ENCODE measurements around the gene PLAC8L1. TPM values are rescaled to one million over a fixed set of nuclear protein-coding genes. Genes with fewer than 3 reads are reported as not detected.

PLAC8L1 gene
- total RNA-seq, 1 donor from 2014 or later = not detected

DNA sequence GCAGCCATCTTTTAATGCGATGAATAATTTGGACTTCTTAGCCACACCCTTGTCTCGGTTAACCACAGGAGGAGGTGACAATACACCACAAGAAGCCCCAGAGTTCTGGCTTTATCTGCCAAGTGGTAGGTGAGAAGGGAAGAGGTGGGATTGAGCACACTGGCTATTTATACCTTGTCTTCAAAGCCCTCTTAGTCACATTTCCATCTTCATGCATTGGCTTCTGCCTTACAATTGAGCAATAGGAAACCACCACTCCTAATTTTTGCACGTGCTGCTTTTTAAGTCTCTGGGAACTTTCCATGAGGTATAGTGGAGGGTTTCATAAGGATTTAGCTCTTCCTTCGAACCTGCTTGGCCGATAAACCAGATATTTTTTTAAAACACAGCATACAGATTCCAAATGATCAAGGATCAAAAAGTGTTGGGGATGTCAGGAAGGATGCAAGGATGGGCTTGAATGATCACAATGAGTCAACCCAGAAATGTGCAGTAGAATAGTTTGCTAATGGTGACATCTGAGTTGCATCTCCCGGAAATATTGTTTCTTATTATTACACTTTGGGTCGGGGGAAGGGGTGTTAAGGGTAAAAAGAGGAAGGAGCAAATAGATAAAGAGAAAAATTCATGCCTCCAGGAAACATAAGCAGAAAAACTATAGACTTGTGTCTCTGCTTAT is 25.5 kb downstream of the PLAC8L1 start:
- DNase-seq (ENCODE audit: low read depth, low spot score) = no peak

DNA sequence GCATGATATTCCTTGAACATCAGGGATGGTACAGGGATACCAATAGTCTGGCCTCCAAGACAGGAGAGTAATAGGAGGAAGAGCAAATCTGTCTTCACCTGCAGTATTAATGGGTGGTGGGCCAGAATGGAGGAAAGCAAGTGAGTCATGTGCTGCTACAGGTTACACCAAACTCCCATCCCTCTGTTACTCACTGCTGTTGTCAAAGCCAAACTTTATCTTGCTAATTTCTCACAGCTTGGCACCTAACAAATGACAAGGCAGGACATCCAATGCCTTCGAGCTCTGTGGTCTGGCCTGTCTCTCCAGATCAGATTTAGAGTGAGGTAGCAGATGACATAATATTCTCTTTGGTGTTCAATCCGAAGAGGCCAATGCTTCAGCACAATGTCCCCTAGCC is 26.8 kb downstream of the PLAC8L1 start:
- DNase-seq (ENCODE audit: low read depth, low spot score) = no peak

DNA sequence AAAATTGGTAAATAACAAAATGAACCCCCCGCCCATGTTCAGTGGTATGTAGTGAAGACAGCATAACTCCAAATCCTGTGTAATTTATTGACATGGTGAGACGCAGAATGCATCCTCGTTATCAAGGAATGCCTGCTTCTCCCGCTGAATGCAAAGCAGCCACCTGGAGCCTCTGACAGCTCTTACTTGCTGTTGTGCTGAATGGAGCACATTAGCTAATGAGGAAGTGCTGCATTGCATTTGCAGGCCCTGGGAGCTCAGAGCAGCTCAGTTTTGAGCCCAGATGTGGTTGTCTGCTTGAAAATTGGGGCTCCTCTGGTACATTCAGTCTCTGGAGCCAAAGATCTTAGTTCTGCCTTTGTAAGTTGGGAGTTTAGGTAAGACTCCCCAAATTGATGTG is 28.9 kb downstream of the PLAC8L1 start:
- no peak for DNase-seq (ENCODE audit: low read depth, low spot score)

DNA sequence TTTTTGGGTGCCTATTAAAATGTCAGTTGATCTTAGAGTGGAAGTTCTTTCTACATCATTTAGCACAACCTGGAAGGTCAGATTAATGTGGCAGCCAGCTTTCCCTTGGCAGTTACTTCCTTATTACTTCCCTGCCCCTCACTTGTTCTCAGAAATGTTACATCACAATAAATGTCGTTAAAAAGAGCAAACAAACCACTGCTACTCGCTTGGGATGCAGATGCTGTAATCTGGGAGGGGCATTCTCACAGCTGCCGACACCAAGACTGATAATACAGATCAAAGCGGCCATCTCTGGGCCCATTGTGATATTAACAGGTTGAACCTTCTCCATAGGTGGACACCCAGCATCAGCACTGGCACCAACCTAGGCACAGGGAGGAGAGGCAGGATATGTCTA is 29.3 kb downstream of the PLAC8L1 start:
- no peak for DNase-seq (ENCODE audit: low read depth, low spot score)

DNA sequence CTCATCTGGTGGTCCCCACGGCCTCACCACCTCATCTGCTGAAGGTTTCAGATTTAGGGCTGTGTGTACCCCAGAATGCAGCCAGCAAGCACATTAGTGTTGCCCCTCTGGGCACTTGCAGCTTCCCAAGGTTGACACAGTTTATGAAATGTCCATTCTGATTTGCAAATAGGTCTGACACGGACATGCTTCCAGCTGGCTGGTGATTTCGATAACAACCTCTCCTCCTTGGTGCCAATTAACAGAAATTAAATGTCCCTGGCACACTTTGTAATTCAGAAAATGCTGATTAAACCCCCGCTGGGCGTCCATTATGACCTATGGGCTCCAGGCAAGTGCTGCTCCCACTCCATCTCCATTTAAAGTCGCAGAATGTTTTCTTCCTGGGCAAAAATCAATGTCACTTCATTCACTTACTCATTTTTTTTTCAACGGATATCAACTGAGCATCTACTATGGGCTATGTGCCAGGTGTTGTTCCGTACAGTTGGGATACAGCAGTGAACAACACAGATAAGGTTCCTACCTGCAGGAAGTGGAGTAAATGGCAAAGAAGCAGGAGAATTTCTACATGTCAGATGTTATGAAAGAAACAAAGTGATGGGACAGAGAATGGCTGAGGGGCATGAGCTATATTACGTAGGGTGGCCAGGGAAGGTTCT is 32.0 kb downstream of the PLAC8L1 start:
- no peak for DNase-seq (ENCODE audit: low read depth, low spot score)

DNA sequence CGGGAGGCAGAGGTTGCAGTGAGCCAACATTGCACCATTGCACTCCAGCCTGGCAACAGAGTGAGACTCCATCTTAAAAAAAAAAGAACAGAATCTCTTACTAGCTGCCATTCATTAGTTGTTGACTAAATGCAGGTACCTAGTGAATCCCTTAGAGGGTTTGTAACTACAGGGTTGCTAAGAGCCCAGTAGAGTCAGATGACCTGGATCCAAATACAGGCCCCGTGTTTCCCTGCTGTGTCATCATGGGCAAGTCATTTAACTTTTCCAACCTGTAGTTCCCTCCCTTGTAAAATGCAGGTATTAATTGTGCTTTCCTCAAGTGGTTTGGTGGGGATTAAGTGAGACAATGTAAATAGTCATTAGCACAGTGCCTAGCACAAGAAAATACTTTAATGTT is 32.8 kb downstream of the PLAC8L1 start:
- no peak for DNase-seq (ENCODE audit: low read depth, low spot score)

DNA sequence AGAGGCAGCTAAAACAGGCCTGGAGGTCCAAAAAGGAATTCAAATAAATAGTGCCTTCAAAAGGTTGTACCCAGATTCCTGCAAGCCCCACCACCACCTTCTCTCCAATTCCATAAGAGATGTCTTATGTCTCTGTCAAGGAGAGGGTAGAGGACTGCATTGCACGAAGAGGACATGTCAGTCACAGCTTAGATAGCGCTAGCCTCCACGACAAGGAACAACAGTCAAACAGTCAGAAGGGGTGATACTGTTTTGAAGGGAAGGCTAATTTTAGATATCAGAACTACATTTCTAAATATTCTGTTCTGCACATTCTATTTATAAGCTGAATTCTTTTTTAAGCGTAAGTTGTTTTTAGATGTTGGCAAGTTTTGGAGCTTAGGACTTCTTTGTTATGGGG is 34.2 kb downstream of the PLAC8L1 start:
- DNase-seq (ENCODE audit: low read depth, low spot score) = no peak

DNA sequence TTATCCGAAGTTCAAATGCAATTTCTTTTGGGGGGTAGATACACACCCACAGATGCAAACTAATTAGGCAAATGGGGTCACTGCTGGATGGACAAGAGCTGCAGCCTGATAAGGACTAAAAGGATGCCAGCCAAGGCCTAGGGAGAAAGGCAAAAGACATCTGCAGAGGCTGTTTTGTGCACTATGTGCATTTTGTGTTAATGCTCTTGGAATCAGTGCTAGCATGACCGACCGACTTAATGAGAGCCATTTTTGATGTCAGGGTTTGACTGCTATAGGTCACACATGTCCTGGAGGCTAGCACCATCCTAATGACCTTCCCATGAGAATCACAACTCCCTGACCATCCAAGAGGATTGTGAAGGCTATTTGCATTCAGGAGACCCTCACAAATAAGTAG is 34.6 kb downstream of the PLAC8L1 start:
- DNase-seq (ENCODE audit: low read depth, low spot score) = no peak

DNA sequence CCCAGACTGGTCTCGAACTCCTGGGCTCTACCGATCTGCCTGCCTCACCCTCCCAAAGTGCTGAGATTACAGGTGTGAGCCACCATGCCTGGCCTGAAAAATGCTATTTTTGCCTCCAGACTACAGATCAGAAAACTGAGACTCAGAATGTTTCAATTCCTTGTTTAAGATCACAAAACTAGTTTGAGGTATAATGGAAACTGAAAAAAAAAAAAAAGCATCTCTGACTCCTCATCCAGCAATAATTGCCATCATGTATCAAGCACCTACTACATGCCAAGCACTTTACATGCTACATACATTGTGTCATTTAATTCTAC is 35.6 kb downstream of the PLAC8L1 start:
- DNase-seq (ENCODE audit: low read depth, low spot score) = no peak

DNA sequence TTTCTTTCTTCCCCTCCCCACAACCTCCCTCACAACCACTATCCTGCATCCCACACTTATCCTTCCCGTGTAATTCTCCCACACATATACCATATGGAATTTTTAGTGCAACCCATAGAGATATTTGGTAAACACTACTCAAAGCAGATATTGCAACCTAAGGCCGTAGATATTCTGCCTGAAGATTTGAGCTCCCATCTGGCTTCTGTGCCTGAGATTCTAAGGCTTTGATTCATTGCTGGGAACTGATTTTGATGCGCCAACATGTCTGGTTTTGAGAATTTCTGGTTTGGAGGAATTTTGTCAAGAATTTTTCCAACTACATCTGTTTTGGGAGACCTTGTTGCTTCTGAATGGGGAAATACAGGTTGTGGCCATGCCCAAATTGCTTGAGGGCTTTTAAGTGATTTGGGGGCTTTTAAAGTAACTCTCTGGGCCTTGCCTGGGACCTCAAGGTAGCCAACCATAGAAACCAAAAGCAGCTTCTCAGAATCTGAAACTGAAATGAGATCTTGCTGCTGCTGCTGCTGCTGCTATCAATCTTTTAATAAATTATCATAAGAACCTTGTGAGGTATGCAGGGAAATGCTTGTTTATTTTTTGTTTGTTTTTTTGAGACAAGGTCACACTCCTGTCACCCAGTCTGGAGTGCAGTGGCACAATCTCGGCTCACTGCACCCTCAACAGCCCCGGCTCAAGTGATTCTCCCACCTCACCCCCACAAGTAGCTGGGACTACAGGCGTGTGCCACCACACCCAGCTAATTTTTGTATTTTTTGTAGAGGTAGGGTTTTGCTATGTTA is 36.2 kb downstream of the PLAC8L1 start:
- DNase-seq (ENCODE audit: low read depth, low spot score) = no peak

DNA sequence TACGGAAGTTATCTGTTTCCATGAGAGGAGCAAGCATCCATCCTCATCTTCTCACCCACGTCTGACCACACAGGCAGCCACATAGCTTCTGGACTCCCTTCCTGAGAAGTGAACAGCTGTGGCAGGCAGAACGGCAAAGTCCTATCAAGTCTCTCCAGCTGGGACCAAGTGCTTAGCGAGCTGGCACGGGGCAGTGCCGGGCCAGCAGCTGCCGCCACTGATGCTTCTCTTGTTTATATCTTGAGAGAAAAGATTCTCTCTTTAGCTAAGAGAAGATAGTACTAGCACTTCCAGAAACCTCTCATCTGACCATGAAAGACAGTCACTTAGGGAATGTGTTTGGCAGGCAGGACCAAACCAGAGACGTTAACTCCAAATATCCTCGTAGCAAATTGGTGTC is 37.2 kb downstream of the PLAC8L1 start:
- no peak for DNase-seq (ENCODE audit: low read depth, low spot score)

DNA sequence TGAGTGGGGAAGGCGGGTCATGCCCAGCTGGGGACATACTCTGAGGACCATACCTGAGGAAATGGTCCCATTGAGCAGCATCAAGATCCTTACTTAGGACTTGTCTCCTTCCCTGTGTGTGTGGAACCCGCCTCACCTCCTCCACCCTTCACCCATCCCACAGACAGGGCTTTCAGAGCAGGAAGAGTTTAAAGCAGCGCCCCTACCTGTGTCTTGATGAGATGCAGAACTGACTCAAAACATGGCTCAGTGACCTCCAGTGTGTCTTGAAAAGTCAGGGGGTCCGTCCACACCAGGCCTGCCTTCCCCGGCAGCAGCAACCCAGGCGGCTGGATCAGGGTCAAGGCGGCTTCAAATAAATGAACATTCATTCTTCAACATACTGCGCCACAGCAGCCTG is 38.4 kb downstream of the PLAC8L1 start:
- DNase-seq (ENCODE audit: low read depth, low spot score) = no peak

DNA sequence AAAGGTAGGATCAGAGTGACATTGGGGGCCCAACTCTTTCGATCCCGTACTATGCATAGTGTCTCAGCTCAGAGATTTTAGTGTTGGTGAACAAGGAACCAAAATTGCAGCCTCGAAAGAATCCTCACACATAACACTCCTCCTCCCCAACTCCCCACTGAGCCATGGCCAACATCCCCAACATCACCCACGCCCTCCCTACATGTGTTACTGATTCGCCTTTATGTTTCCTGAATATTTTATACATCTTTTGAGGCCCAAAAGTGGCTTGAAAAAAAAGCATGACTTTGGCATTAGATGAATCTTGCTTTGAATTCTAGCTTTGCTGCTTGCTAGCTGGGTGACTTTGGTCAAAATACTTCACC is 45.2 kb downstream of the PLAC8L1 start:
- DNase-seq (ENCODE audit: low read depth, low spot score) = no peak

DNA sequence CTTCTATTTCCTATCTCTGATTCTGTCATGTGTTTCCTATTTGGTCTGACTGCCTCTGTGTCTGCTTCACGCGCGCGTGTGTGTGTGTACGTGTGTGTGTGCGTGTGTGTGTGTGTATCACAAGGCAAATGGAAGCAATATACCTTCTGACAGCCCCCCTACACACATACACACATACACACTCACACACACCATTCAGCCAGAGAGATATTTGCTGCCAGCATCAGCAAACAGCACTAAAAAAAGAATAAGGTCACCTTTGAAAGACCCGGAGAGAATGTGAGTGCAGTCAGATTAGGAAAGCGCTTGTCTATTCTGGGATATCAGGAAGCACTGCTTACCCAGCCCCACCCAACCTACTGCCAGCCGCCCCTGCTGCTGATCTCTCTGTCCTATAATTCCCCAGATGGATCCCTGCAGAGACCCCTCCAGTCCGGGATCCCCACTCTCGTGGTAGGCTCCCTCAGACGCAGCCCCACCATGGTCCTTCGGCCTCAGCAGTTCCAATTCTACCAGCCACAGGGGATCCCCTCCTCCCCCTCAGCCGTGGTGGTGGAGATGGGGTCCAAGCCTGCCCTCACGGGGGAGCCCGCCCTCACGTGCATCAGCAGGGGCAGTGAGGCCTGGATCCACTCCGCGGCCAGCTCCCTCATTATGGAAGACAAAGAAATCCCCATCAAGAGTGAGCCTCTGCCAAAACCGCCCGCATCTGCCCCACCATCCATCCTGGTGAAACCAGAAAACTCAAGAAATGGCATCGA is 45.7 kb downstream of the PLAC8L1 start:
- no peak for DNase-seq (ENCODE audit: low read depth, low spot score)

DNA sequence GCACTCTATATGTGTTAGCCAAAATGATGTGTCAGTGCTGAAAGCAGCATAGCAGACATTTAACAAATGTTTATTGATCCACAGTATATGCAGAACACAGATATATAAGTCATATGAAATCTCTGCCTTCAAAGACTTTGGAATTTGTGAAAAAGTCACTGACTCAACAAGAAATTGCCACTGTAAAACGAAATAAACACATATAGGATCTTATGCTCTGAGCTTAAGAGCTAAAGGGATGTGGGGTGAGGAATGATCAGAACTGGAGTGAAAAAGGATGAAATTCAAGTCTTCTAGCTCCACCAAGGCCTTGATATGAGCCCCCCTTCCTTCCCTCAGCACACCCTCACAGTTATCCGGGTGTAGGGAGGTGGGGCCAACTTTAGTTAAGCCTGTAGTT is 49.9 kb downstream of the PLAC8L1 start:
- no peak for DNase-seq (ENCODE audit: low read depth, low spot score)

DNA sequence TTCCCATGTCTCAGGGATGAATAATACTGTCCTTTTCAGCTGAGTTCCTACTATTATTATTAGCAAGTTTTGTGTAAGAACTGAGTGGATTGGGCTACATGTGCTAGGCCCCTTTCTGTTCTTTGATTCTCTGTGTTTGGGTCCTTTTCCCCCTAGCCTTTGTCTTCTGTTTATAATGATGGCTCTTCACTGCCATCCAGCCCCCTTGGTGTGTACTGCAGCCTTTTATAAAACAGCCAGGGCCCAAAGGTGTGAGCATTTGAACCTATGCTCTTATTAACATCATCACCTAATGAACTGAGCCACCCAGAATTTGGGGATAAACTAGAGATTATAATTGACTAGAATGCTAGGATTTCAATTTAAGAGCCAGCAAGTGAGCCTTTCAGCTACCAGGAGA is 52.6 kb downstream of the PLAC8L1 start:
- DNase-seq (ENCODE audit: low read depth, low spot score) = no peak

DNA sequence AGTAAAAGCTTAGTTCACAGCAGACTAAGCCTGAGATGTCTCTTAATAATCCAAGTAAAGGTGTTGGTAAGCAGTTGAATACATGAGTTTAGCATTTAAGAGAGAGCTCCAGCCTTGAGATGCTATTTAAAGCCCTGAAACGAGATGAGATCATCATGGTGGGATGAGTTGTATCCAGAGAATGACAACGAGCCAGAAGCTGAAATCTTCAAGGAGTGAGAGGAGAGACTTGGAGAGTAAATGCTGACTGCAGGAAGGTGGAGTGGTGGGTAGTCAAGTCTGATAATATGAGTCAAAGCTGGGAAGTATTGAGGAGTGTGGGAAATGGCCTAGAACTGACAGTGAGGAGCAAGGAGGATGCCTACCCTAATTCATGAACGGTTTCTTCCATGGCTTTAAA is 53.7 kb downstream of the PLAC8L1 start:
- no peak for DNase-seq (ENCODE audit: low read depth, low spot score)

DNA sequence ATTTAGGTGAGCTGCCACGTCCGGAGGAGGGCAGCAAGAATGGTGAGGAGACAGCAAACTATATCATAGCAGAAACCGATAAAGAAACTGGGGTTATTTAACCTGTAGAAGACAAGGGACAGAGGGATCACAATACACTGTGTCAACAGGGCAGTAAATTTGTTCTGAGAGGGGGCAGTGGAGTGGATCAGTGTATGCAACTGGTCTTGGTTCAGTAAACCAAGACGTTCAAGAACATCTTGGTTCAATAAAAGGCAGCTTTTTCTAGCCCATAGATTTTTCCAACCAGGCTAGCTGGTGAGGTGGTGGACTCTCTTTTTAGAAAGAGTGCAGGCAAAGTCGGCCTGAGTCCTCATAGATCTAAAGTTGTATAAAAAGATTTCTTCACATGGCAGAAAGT is 55.3 kb downstream of the PLAC8L1 start:
- no peak for DNase-seq (ENCODE audit: low read depth, low spot score)

DNA sequence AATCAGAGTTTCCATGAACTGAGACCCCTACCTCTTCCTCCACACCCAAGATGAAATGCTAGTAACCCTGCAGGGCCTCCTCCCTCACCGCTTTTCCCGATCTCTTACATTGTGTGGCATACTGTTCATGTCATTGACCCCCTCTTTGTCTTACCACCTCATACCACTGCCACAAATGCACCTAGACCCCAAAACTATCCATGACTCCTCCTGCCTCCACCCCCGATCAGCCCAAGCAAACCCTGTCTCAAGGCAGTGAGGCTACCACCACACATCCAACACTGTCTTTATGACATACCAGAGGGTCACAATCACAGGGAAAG is 55.7 kb downstream of the PLAC8L1 start:
- no peak for DNase-seq (ENCODE audit: low read depth, low spot score)

DNA sequence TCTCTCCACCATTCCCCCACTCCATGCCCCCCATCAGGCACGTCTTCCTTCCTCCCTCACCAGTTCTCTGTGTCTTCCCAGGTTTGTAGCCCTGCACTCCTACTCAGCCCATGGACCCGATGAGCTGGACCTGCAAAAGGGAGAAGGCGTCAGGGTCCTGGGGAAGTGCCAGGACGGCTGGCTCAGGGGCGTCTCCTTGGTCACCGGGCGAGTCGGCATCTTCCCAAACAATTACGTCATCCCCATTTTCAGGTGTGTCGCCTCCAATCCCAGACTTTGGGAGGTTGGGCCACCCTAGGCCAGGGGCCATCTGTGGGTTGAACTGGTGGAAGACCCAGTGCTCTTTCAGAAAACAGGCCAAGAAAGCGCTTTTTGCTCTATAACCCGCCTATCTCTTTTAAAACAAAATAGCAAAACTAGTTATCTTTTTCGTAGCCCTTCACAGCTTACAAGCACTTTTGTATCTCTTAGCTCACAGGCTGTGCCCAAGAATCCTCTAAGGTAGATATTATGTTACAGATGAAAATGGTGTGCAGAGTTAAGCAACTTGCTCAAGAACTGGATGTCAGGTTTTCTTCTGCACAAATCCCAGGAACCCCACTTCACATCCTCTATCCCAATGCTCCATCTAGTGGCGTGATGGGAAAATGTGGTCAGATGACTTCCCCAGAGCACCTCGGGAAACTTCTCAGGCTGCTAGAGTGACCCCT is 56.2 kb downstream of the PLAC8L1 start:
- DNase-seq (ENCODE audit: low read depth, low spot score) = peak; percentile 33

DNA sequence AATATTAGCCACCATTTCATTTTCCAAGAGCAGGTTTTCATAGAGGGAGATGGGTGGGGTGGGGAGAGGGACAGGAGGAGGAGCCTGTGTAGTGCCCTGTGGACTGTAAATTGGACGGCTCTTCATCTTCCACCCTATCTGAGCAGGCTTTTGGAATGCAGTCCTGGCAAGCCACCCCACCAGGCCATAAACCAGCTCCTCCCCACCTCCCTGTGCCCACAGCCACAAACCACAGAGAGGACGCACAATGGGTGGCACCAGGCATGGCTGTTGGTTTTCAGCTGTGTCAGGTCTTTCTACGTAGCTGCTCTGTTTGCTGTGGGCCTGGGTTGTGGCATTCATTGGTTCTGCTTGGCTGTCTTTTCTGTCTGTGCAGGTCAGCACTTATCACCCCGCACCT is 58.0 kb downstream of the PLAC8L1 start:
- DNase-seq (ENCODE audit: low read depth, low spot score) = no peak

DNA sequence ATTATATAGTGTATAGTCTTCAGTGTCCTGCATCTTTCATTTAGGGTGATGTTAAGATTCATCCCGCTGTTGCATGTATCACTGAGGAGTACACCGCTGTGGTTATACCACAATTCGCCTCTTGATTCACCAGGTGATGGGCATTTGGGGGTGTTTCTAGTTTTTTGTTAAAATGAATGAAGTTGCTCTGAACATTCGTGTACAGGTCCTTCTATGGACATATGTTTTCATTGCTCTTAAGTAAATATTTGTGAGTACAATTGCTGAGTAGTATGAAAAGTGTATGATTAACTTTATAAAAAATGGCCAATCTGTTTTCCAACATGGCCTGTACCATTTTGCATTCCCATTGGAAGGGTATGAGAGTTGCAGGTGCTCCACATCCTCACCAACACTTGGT is 61.7 kb downstream of the PLAC8L1 start:
- no peak for DNase-seq (ENCODE audit: low read depth, low spot score)

Data from pulmonary artery endothelial cell (primary cell).